SK-N-SH (cell line): ENCODE measurements around the gene FUT6. TPM values are rescaled to one million over a fixed set of nuclear protein-coding genes. Genes with fewer than 3 reads are reported as not detected.

Experiments
- CTCF ChIA-PET: fragments of 300-600, 350-600 bp; formaldehyde crosslinking; extraction: SDS; loops from one replicate; lab custom pipeline; 2021; lab: Yijun Ruan, JAX
- POLR2A ChIA-PET: fragments of 350-600 bp; sonication (Branson Sonifier 250); formaldehyde crosslinking; extraction: SDS; loops from one replicate; lab custom pipeline; 2020; ENCODE audit warnings: antibody characterized with exemption, inconsistent platforms; lab: Yijun Ruan, JAX
- DNase-seq: peaks from one replicate; pipeline ENCODE4 v3.0.0; 2012
- H2AFZ ChIP-seq: fragments of 200-600 bp; sonication (generic); 2 replicates; pipeline ENCODE4 v1.8.1; 2016; ENCODE audit warnings: antibody characterized with exemption, mild to moderate bottlenecking, low read depth
- H3F3A ChIP-seq: fragments of 200-600 bp; sonication (generic); replicated peaks from 2 replicates; pipeline ENCODE3; 2016; ENCODE audit warnings: antibody characterized with exemption, mild to moderate bottlenecking; ENCODE audit not compliant: insufficient read depth
- H3K27ac ChIP-seq, 2 experiments: fragments of 200-500 bp in 1 of 2; fragments of 200-600 bp in 1 of 2; sonication (Bioruptor generic) in 1 of 2; sonication (generic), shearing (Covaris generic) in 1 of 2; 2 replicates each; pipeline versions ENCODE4 v1.5.1 to v1.6.1; 2014 to 2016; ENCODE audit warnings: low read depth in 2 of 2, inconsistent platforms in 1 of 2, low read length in 1 of 2, mild to moderate bottlenecking in 1 of 2, mixed read lengths in 1 of 2
- H3K27me3 ChIP-seq: fragments of 200-600 bp; sonication (generic), shearing (Covaris generic); 2 replicates; pipeline ENCODE4 v1.6.1; 2016; ENCODE audit warnings: mixed run types; ENCODE audit not compliant: insufficient read depth
- H3K36me3 ChIP-seq, 2 experiments: fragments of 200-500 bp in 1 of 2; fragments of 200-600 bp in 1 of 2; sonication (Bioruptor generic) in 1 of 2; sonication (generic) in 1 of 2; replicated peaks in 1 of 2; 2 replicates each; pipeline versions ENCODE3 to v1.5.1; 2014 to 2016; ENCODE audit warnings: low read length in 1 of 2, mild to moderate bottlenecking in 1 of 2; ENCODE audit not compliant: insufficient read depth in 2 of 2, control insufficient read depth in 1 of 2
- H3K4me1 ChIP-seq, 2 experiments: fragments of 200-500 bp in 1 of 2; fragments of 200-600 bp in 1 of 2; sonication (Bioruptor generic) in 1 of 2; sonication (generic), shearing (Covaris generic) in 1 of 2; 2 replicates each; pipeline versions ENCODE4 v1.5.1 to v1.6.1; 2014 to 2016; ENCODE audit warnings: low read depth in 1 of 2, low read length in 1 of 2, mixed run types in 1 of 2; ENCODE audit not compliant: insufficient read depth in 2 of 2, control insufficient read depth in 1 of 2
- H3K4me2 ChIP-seq: fragments of 200-600 bp; sonication (generic), shearing (Covaris generic); 2 replicates; pipeline ENCODE4 v1.6.1; 2017; ENCODE audit warnings: mixed run types
- H3K4me3 ChIP-seq, 2 experiments: fragments of 200-500 bp in 1 of 2; fragments of 200-600 bp in 1 of 2; sonication (Bioruptor generic) in 1 of 2; sonication (generic), shearing (Covaris generic) in 1 of 2; 2 replicates each; pipeline versions ENCODE4 v1.5.1 to v1.8.1; 2014 to 2016; ENCODE audit warnings: low read depth in 2 of 2, inconsistent platforms in 1 of 2, low read length in 1 of 2, mild to moderate bottlenecking in 1 of 2, mixed read lengths in 1 of 2, moderate library complexity in 1 of 2
- H3K79me2 ChIP-seq: fragments of 200-600 bp; sonication (generic); 2 replicates; pipeline ENCODE4 v1.8.1; 2017; ENCODE audit warnings: mild to moderate bottlenecking; ENCODE audit not compliant: insufficient read depth
- H3K9ac ChIP-seq: fragments of 200-600 bp; sonication (generic); 2 replicates; pipeline ENCODE4 v1.6.1; 2017; ENCODE audit warnings: mixed run types
- H3K9me2 ChIP-seq: fragments of 200-600 bp; sonication (generic); 2 replicates; pipeline ENCODE4 v1.6.1; 2017; ENCODE audit warnings: mixed run types
- H3K9me3 ChIP-seq: fragments of 200-600 bp; sonication (generic); 2 replicates; pipeline ENCODE4 v1.6.1; 2017; ENCODE audit warnings: mixed run types, mild to moderate bottlenecking, moderate library complexity
- H4K20me1 ChIP-seq: fragments of 200-600 bp; sonication (generic); 2 replicates; pipeline ENCODE4 v1.6.1; 2017; ENCODE audit warnings: mild to moderate bottlenecking, mixed run types; ENCODE audit not compliant: insufficient read depth
- CTCF ChIP-seq: fragments of 200-600 bp; sonication (generic); IDR thresholded peaks from 2 replicates; pipeline ENCODE4 v1.6.1; 2017; ENCODE audit warnings: antibody characterized with exemption, mild to moderate bottlenecking, moderate library complexity
- EP300 ChIP-seq, 2 experiments: IDR thresholded peaks; 2 replicates each; pipeline versions ENCODE4 v1.4.0 to v1.6.1; 2012; ENCODE audit warnings: borderline replicate concordance in 1 of 2, low read depth in 1 of 2, low read length in 1 of 2
- EZH2phosphoT487 ChIP-seq: fragments of 200-600 bp; sonication (generic); IDR thresholded peaks from 2 replicates; pipeline ENCODE4 v1.6.1; 2017; ENCODE audit warnings: low read depth, mixed run types, mild to moderate bottlenecking, antibody characterized with exemption, moderate library complexity, borderline replicate concordance
- FOSL2 ChIP-seq: IDR thresholded peaks from 2 replicates; pipeline ENCODE4 v1.4.0; 2012; ENCODE audit warnings: low read depth, mild to moderate bottlenecking, moderate library complexity, borderline replicate concordance
- FOXJ3 ChIP-seq: sonication (generic); formaldehyde crosslinking; IDR thresholded peaks from 2 replicates; pipeline ENCODE4 v1.5.1; 2020; ENCODE audit warnings: mild to moderate bottlenecking, missing genetic modification reagents
- MEF2A ChIP-seq: IDR thresholded peaks from 2 replicates; pipeline ENCODE4 v1.4.0; 2012; ENCODE audit warnings: low read depth, borderline replicate concordance
- MXI1 ChIP-seq: IDR thresholded peaks from 2 replicates; pipeline ENCODE4 v1.6.1; 2012; ENCODE audit warnings: mild to moderate bottlenecking, low read depth, low read length, improper control_type of control experiment
- NRF1 ChIP-seq: IDR thresholded peaks from 2 replicates; pipeline ENCODE4 v1.6.1; 2012; ENCODE audit warnings: low read depth, mild to moderate bottlenecking, low read length
- RAD21 ChIP-seq: IDR thresholded peaks from 2 replicates; pipeline ENCODE4 v1.6.1; 2012; ENCODE audit warnings: mild to moderate bottlenecking, low read length
- REST ChIP-seq: IDR thresholded peaks from 2 replicates; pipeline ENCODE4 v1.6.1; 2012; ENCODE audit warnings: mild to moderate bottlenecking, low read depth, low read length, moderate library complexity
- RFX5 ChIP-seq: IDR thresholded peaks from 2 replicates; pipeline ENCODE4 v1.6.1; 2012; ENCODE audit warnings: mild to moderate bottlenecking, improper control_type of control experiment, low read length
- RXRA ChIP-seq: IDR thresholded peaks from 2 replicates; pipeline ENCODE4 v1.4.0; 2012; ENCODE audit warnings: low read depth, mild to moderate bottlenecking, borderline replicate concordance
- SMC3 ChIP-seq: IDR thresholded peaks from 2 replicates; pipeline ENCODE4 v1.6.1; 2012; ENCODE audit warnings: low read depth, low read length, improper control_type of control experiment
- TAF1 ChIP-seq: IDR thresholded peaks from 2 replicates; pipeline ENCODE4 v1.6.1; 2012; ENCODE audit warnings: low read depth, mild to moderate bottlenecking, low read length, moderate library complexity, borderline replicate concordance
- TCF12 ChIP-seq: IDR thresholded peaks from 2 replicates; pipeline ENCODE4 v1.4.0; 2012
- USF1 ChIP-seq: IDR thresholded peaks from 2 replicates; pipeline ENCODE4 v1.4.0; 2012; ENCODE audit warnings: low read depth, borderline replicate concordance
- ZBTB33 ChIP-seq: IDR thresholded peaks from 2 replicates; pipeline ENCODE4 v1.4.0; 2012; ENCODE audit warnings: low read depth, borderline replicate concordance
- WGBS: methylation state at CpG from one replicate; pipeline ENCODE4 v1.1.6; 2017; ENCODE audit warnings: low lambda C conversion rate; 5-methylcytosine and 5-hydroxymethylcytosine counted together
- polyA plus RNA-seq, 3 experiments: library from polyadenylated mRNA; depleted of rRNA; stranded (reverse); fragments of >200 nt; gene quantifications; 2 replicates each; pipeline ENCODE4 v1.2.3, GENCODE V29; 2012

FUT6 gene
- polyA plus RNA-seq, 1 of the 3 experiments (the other 2 are of a cell fraction), result not detected

- H3K9me2 ChIP-seq, result no peaks in the 10 kb centered on the region
- no peaks in the 10 kb centered on the region for H3K9me3 ChIP-seq
- peaks cover 0 to 44% of the 10 kb centered on the region in 2 experiments for H3K36me3 ChIP-seq
- H3K4me2 ChIP-seq, result no peak overlapping the region
- no peak for DNase-seq
- H3K9ac ChIP-seq, result no peak overlapping the region
- H2AFZ ChIP-seq, result no peak overlapping the region
- no peak overlapping the region for H3K4me3 ChIP-seq
- no peak overlapping the region for H3K27ac ChIP-seq
- H4K20me1 ChIP-seq, result 0 out of 2 replicates have a peak, but pooled peaks cover 5% of the 10 kb centered on the region
- H3K4me1 ChIP-seq, result peaks cover 0 to 8% of the 10 kb centered on the region in 2 experiments; a peak in 1 of 4 replicates
- CTCF ChIA-PET, result interaction anchor here (0.9 to 2.9 kb wide), 4 partner anchors 8 to 233 kb away, joined by 4 to 12 read pairs (median 5); partner anchors contain the start of gene NRTN
- WGBS, result 98% methylated on average over 11 of the region's 39 CpGs
- H3K79me2 ChIP-seq, result peaks cover 8% of the 10 kb centered on the region; the same call in 1 of the 2 replicates
- TF ChIP-seq TCF12 (no peak), USF1 (no peak), EZH2phosphoT487 (no peak), RFX5 (no peak), FOXJ3 (no peak), RAD21 (no peak), TAF1 (no peak), SMC3 (no peak), MEF2A (no peak), FOSL2 (no peak), RXRA (no peak), EP300 (IDR thresholded peaks at IDR 0.05; ENCODE audit: borderline replicate concordance in 1 of 2, low read depth in 1 of 2, low read length in 1 of 2) (no peak), CTCF (no peak)
- POLR2A ChIA-PET, result no interaction called here
- H3K27me3 ChIP-seq, result no peaks in the 10 kb centered on the region
- H3F3A ChIP-seq, result no peaks in the 10 kb centered on the region
Observed at GRCh38 chr19:5789351-5789761, 50.1 kb downstream of the FUT6 start.

- 0 out of 2 replicates have a peak, but pooled peaks cover 5% of the 10 kb centered on the region for H4K20me1 ChIP-seq
- WGBS, result 97% methylated on average over 5 of the region's 5 CpGs
- no peak overlapping the region for H3K27ac ChIP-seq
- peaks cover 8% of the 10 kb centered on the region; the same call in 1 of the 2 replicates for H3K79me2 ChIP-seq
- no peaks in the 10 kb centered on the region for H3F3A ChIP-seq
- peaks cover 0 to 47% of the 10 kb centered on the region in 2 experiments for H3K36me3 ChIP-seq
- H3K4me3 ChIP-seq, result no peak overlapping the region
- ChIA-PET CTCF (interaction anchor here (1.4 to 1.6 kb wide), 2 partner anchors 14 to 16 kb away, joined by 5 read pairs; partner anchors contain the start of gene NRTN), POLR2A (no interaction called here)
- H3K4me1 ChIP-seq, result peaks cover 0 to 8% of the 10 kb centered on the region in 2 experiments; a peak in 1 of 4 replicates
- DNase-seq, result no peak
- H3K9me3 ChIP-seq, result no peaks in the 10 kb centered on the region
- H3K4me2 ChIP-seq, result no peak overlapping the region
- H2AFZ ChIP-seq, result no peak overlapping the region
- H3K27me3 ChIP-seq, result no peaks in the 10 kb centered on the region
- H3K9me2 ChIP-seq, result no peaks in the 10 kb centered on the region
- H3K9ac ChIP-seq, result no peak overlapping the region
- TF ChIP-seq FOXJ3 (no peak), REST (no peak), RXRA (no peak), FOSL2 (no peak), EZH2phosphoT487 (no peak), TCF12 (no peak), ZBTB33 (no peak), EP300 (IDR thresholded peaks at IDR 0.05; ENCODE audit: borderline replicate concordance in 1 of 2, low read depth in 1 of 2, low read length in 1 of 2) (no peak), NRF1 (no peak), MXI1 (no peak)
Observed at GRCh38 chr19:5788422-5788821, 51.1 kb downstream of the FUT6 start.
